Measurements from ENCODE around the gene PRKCD. TPM values are rescaled to one million over a fixed set of nuclear protein-coding genes. Genes with fewer than 3 reads are reported as not detected.

Gene PRKCD
- total and polyA plus RNA-seq, 2 of the 4 experiments (the other 2 are of a cell fraction): 4.3 to 19.0 TPM

DNA sequence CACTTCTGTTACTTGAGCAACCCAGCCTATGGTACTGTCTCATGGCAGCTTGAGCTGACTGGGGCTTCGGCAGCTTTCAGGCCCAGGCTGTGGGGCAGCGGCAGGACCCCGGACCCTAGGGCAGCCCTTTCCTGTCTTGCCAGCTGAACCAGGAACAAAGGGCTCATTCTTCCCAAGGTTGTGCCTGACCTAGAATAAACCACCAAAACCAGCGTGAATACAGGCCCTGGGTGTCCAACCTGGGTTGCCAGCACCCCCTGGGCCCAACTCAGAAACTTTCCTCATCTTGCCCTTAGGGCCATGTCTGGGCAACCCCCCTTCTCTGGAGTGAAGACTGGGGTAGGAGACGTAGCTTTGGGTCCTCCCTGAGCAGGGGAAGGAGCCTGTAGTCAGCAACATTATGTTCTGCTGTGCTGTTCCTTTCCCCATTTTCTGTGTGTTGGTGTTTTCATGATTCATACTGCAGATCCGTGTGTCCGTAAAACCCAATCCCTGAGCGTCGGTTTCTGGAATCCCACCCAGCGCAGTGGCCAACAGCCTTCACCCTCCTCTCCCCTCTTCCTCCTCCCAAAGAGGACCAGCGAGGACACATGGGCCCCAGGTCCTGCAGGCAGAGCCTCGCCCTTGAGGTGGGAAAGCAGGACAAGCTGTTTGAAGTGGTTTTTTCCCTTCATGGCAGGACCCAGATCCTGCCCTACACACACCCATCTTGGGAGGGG lies 61.3 kb downstream of the PRKCD start:
- Histone ChIP-seq H3K79me1 (ENCODE audit: low read depth in 1 of 2, low read length in 2 of 2) (peaks cover under 1 to 3% of the 10 kb centered on the region in 2 experiments; a peak in 1 of 4 replicates), H2BK120ac (ENCODE audit: low read depth, low read length) (no peak overlapping the region), H3K4ac (ENCODE audit: low read depth, low read length) (no peak overlapping the region; the same call in 1 of the 2 replicates), H3K27me3 (ENCODE audit: control insufficient read depth, insufficient read depth, low read length) (no peaks in the 10 kb centered on the region), H4K91ac (ENCODE audit: insufficient read depth, low read depth, low read length) (no peak overlapping the region), H3K56ac (ENCODE audit: extremely low read depth, insufficient read depth, low read length) (no peak overlapping the region), H3K18ac (ENCODE audit: low read depth, low read length) (no peak overlapping the region), H2BK20ac (ENCODE audit: low read depth, low read length) (no peak overlapping the region), H2AK5ac (ENCODE audit: low read depth, low read length) (no peak overlapping the region), H3K4me2 (ENCODE audit: low read depth, low read length) (no peak overlapping the region), H2AK9ac (replicated peaks; ENCODE audit: low read depth, low read length, poor library complexity) (peak overlapping the region; percentile 73), H2BK5ac (ENCODE audit: low read depth, low read length, poor library complexity, severe bottlenecking) (peak overlapping the region; percentile 20), H4K20me1 (ENCODE audit: insufficient read depth, low read length) (peaks cover 3% of the 10 kb centered on the region; the same call in 1 of the 2 replicates), H3K4me1 (ENCODE audit: control insufficient read depth, insufficient read depth, low read length) (no peaks in the 10 kb centered on the region), H3K27ac (ENCODE audit: insufficient read depth, low read length) (no peak overlapping the region), H3K9me1 (ENCODE audit: insufficient read depth, low read length) (0 out of 2 replicates have a peak, but pooled peaks cover 4% of the 10 kb centered on the region), H3K14ac (replicated peaks; ENCODE audit: low read depth, low read length) (no peak overlapping the region), H2AFZ (replicated peaks; ENCODE audit: low read length, poor library complexity) (no peak overlapping the region), H4K5ac (ENCODE audit: low read depth, low read length) (no peak overlapping the region), H4K8ac (ENCODE audit: low read depth in 2 of 2, low read length in 2 of 2) (no peak overlapping the region), H3K36me3 (ENCODE audit: control insufficient read depth, insufficient read depth, low read length) (peaks cover 49% of the 10 kb centered on the region), H2BK15ac (ENCODE audit: low read depth, low read length) (no peak overlapping the region), H3K23ac (ENCODE audit: low read depth, low read length) (no peak overlapping the region), H3K9me3 (ENCODE audit: control insufficient read depth, insufficient read depth, low read length) (no peaks in the 10 kb centered on the region), H3K4me3 (ENCODE audit: insufficient read depth, low read depth, low read length) (no peak overlapping the region), H3K9ac (ENCODE audit: low read depth, low read length) (no peak overlapping the region)
- in situ Hi-C loops (cut with MboI; ENCODE audit: low sequenced_read_pairs): loop anchor here (25.0 kb wide), 1 partner anchor 490 kb away; no protein-coding TSS in a partner anchor
- intact Hi-C loops (cut with micrococcal nuclease): loop anchor here (5.0 kb wide), 1 partner anchor 75 kb away; no protein-coding TSS in a partner anchor
- TF ChIP-seq, protein P1, sequence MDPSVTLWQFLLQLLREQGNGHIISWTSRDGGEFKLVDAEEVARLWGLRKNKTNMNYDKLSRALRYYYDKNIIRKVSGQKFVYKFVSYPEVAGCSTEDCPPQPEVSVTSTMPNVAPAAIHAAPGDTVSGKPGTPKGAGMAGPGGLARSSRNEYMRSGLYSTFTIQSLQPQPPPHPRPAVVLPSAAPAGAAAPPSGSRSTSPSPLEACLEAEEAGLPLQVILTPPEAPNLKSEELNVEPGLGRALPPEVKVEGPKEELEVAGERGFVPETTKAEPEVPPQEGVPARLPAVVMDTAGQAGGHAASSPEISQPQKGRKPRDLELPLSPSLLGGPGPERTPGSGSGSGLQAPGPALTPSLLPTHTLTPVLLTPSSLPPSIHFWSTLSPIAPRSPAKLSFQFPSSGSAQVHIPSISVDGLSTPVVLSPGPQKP (IDR thresholded peaks at IDR 0.05; ENCODE audit: borderline replicate concordance, low read depth, low read length): no peak
- TF ChIP-seq MAFK (IDR thresholded peaks at IDR 0.05; ENCODE audit: low read depth, low read length): no peak
- TF ChIP-seq, protein P2, sequence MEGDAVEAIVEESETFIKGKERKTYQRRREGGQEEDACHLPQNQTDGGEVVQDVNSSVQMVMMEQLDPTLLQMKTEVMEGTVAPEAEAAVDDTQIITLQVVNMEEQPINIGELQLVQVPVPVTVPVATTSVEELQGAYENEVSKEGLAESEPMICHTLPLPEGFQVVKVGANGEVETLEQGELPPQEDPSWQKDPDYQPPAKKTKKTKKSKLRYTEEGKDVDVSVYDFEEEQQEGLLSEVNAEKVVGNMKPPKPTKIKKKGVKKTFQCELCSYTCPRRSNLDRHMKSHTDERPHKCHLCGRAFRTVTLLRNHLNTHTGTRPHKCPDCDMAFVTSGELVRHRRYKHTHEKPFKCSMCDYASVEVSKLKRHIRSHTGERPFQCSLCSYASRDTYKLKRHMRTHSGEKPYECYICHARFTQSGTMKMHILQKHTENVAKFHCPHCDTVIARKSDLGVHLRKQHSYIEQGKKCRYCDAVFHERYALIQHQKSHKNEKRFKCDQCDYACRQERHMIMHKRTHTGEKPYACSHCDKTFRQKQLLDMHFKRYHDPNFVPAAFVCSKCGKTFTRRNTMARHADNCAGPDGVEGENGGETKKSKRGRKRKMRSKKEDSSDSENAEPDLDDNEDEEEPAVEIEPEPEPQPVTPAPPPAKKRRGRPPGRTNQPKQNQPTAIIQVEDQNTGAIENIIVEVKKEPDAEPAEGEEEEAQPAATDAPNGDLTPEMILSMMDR (conservative IDR thresholded peaks at IDR 0.05; ENCODE audit: low read depth, low read length): no peak
- ChIA-PET POLR2A (ENCODE audit: unreplicated experiment) (no interaction called here), CTCF (interaction anchor here (1.0 kb wide), 1 partner anchor 13 kb away, joined by 3 read pairs; no protein-coding TSS in a partner anchor)
- BruUV-seq (replicated peaks): no TSS peak
- ATAC-seq (ENCODE audit: low read depth) (no peak), DNase-seq (no peak)
- WGBS, 2 experiments (ENCODE audit: extremely low coverage in 2 of 2, insufficient read length in 1 of 2): no CpG with 5 or more reads among the region's 12 CpGs
- dilution Hi-C loops (cut with HindIII; ENCODE audit: low sequenced_read_pairs, unreplicated experiment): no loop called here

Data from IMR-90 (cell line).